H1 (cell line): ENCODE results near the gene ARHGAP24. TPM values are rescaled to one million over a fixed set of nuclear protein-coding genes. Genes with fewer than 3 reads are reported as not detected.

Experiments
- JUN ChIP-seq: IDR thresholded peaks from 2 replicates; pipeline ENCODE4 v1.6.1; 2011; ENCODE audit warnings: low read depth, mild to moderate bottlenecking, improper control_type of control experiment, low read length
- NANOG ChIP-seq: IDR thresholded peaks from 2 replicates; pipeline ENCODE4 v1.6.1; 2011; ENCODE audit warnings: low read length, low read depth, mild to moderate bottlenecking, inconsistent platforms; ENCODE audit not compliant: insufficient read depth, poor library complexity, severe bottlenecking
- polyA plus RNA-seq, 7 experiments: library from polyadenylated mRNA; depleted of rRNA in 3 of 7; stranded (reverse) in 5 of 7; unstranded in 2 of 7; fragments of >200 nt in 5 of 7; fragments of 200-250 nt in 2 of 7; gene quantifications; 1 replicate in 5 of 7; 2 replicates in 1 of 7; 4 replicates in 1 of 7; pipeline versions ENCODE4 v1.2.1 to v1.2.3, GENCODE V29; 2011 to 2013; ENCODE audit warnings: missing spikeins in 2 of 7, mixed read lengths in 2 of 7
- total RNA-seq: library from RNA; stranded (reverse); fragmentation: NEBNext Ultra II Directional; extraction: Animal tissue kit (Norgen Biotek cat#: 25700); gene quantifications from 2 replicates; pipeline ENCODE4 v1.2.1, GENCODE V29; 2021

ARHGAP24 gene
- total and polyA plus RNA-seq, 2 of the 8 experiments (the other 6 are each of a cell fraction or from before 2014, with no cell fraction given), result 0.08 to 0.50 TPM

DNA sequence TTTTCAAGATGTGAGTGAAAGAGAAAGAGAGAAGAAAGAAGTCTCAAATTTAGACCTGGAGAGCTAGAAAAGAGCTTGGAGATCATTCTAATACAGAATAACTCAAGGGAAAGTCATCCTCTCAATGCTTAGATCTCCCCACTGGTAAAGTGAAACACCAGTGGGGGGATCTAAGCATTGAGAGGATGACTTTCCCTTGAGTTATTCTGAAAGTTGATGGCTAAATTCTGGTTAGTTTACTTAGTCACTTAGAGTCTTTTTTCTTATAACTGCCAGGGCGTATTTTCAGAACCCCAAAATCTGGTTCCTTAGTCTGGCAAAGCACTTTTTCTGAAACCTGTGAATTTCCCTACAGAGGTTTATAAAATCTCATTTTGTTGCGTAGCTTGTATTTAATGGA is 198.6 kb downstream of the ARHGAP24 start (continued):
- TF ChIP-seq NANOG (no peak), JUN (no peak)
